Nephron (organoid): ENCODE data around the gene RACGAP1.
A peak's percentile ranks its signal among the peaks of the same experiment; 100 is the strongest.
"Not testable (repeated sequence)": the region's sequence is repeated elsewhere in the genome, so short reads cannot be mapped to it uniquely, and the experiment has no call there.

Source experiments
- H3K27ac Mint-ChIP-seq, 3 experiments: 2 replicates each; pipeline ENCODE4 v1.8.0; 2020; ENCODE audit warnings: mixed read lengths in 3 of 3, mild to moderate bottlenecking in 2 of 3, moderate library complexity in 1 of 3
- H3K27me3 Mint-ChIP-seq: 2 replicates; pipeline ENCODE4 v1.8.0; 2021; ENCODE audit warnings: low read depth, mild to moderate bottlenecking, moderate library complexity, mixed read lengths
- H3K36me3 Mint-ChIP-seq: 2 replicates; pipeline ENCODE4 v1.8.0; 2020; ENCODE audit warnings: low read depth, mixed read lengths
- H3K4me1 Mint-ChIP-seq: 2 replicates; pipeline ENCODE4 v1.8.0; 2020; ENCODE audit warnings: mixed read lengths
- H3K4me3 Mint-ChIP-seq, 3 experiments: 2 replicates each; pipeline ENCODE4 v1.8.0; 2020; ENCODE audit warnings: mild to moderate bottlenecking in 3 of 3, mixed read lengths in 3 of 3, moderate library complexity in 2 of 3
- H3K9me3 Mint-ChIP-seq: 2 replicates; pipeline ENCODE4 v1.8.0; 2020; ENCODE audit warnings: mixed read lengths
- CTCF ChIP-seq, 3 experiments: fragments of 200-600 bp; sonication (generic); IDR thresholded peaks; one replicate each; pipeline ENCODE4 v1.5.0; 2021; ENCODE audit warnings: antibody characterized with exemption in 3 of 3; ENCODE audit not compliant: unreplicated experiment in 3 of 3

RACGAP1 gene

DNA sequence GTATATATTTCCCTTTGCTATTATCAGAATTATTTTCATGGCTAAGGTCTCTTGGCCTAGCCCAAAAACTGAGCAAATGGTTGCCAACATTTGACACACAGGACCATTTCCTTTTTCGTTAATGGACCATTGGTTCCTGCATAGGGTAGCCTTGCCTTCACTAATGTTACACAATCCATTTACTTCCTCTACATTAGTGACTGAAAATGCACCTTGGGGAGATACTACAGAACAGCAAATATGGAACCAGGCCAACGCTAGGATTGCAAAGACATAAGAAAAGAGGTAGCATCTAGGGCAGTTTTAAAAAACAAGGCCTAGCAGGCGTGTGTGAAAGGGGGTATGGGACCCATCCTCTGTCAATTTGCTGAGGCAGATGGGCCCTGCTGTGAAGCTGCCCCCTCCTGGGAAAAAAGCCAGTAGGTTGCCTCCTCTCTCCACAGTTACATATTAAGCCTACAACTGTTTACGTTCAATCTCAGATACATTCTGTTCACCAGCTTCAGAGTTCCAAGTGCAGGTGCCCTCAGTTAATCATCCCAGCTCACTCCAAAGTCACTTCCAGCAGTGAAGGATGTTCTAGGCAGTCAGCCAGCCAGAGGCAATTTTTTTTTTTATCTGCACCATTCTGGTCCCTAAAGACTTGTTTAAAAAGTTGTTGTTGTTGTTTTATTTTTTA lies 37.5 kb downstream of the RACGAP1 start:
- H3K9me3 Mint-ChIP-seq: no peaks in the 10 kb centered on the region
- H3K27me3 Mint-ChIP-seq: no peaks in the 10 kb centered on the region
- H3K4me3 Mint-ChIP-seq: no peak overlapping the region
- peaks cover 45% of the 10 kb centered on the region for H3K4me1 Mint-ChIP-seq
- TF ChIP-seq CTCF (IDR thresholded peaks at IDR 0.05; ENCODE audit: unreplicated experiment in 3 of 3): no peak
- H3K36me3 Mint-ChIP-seq: peaks cover 28% of the 10 kb centered on the region
- peak overlapping the region; percentile 63 to 74 (median 65) for H3K27ac Mint-ChIP-seq

DNA sequence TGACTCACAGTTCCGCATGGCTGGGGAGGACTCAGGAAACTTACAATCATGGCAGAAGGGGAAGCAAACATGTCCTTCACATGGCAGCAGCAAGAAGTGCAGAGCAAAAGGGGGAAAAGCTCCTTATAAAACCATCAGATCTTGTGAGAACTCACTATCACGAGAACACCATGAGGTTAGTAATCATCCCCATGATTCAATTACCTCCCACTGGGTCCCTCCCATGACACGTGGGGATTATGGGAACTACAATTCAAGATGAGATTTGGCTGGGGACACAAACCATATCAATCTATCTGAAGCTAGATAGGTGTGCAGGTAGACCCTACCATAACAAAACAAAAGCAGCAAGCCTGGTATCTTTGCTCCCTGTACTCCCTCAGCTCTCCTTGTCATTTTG lies 38.8 kb downstream of the RACGAP1 start:
- H3K27me3 Mint-ChIP-seq, H3K9me3 Mint-ChIP-seq, H3K4me3 Mint-ChIP-seq: not testable (repeated sequence)
- H3K36me3 Mint-ChIP-seq: peaks cover 17% of the 10 kb centered on the region
- H3K27ac Mint-ChIP-seq: peak overlapping the region; percentile 38 to 89 (median 54)
- H3K4me1 Mint-ChIP-seq: peaks cover 53% of the 10 kb centered on the region

GRCh38 chr12:49985981-49986380 lies 39.3 kb downstream of the RACGAP1 start:
- no peak for TF ChIP-seq CTCF (IDR thresholded peaks at IDR 0.05; ENCODE audit: unreplicated experiment in 3 of 3)
- Mint-ChIP-seq H3K9me3 (no peaks in the 10 kb centered on the region), H3K4me1 (peaks cover 57% of the 10 kb centered on the region), H3K36me3 (peaks cover 17% of the 10 kb centered on the region), H3K4me3 (no peak overlapping the region), H3K27me3 (peaks cover 4% of the 10 kb centered on the region), H3K27ac (peak overlapping the region; percentile 69 to 89 (median 82))

GRCh38 chr12:49984476-49985359 lies 40.6 kb downstream of the RACGAP1 start:
- peaks cover 68% of the 10 kb centered on the region for H3K4me1 Mint-ChIP-seq
- H3K27me3 Mint-ChIP-seq: peaks cover 4% of the 10 kb centered on the region
- no peak for TF ChIP-seq CTCF (IDR thresholded peaks at IDR 0.05; ENCODE audit: unreplicated experiment in 3 of 3)
- no peak overlapping the region for H3K4me3 Mint-ChIP-seq
- peak overlapping the region; percentile 82 to 93 (median 89) for H3K27ac Mint-ChIP-seq
- no peaks in the 10 kb centered on the region for H3K9me3 Mint-ChIP-seq
- H3K36me3 Mint-ChIP-seq: peaks cover 10% of the 10 kb centered on the region

DNA sequence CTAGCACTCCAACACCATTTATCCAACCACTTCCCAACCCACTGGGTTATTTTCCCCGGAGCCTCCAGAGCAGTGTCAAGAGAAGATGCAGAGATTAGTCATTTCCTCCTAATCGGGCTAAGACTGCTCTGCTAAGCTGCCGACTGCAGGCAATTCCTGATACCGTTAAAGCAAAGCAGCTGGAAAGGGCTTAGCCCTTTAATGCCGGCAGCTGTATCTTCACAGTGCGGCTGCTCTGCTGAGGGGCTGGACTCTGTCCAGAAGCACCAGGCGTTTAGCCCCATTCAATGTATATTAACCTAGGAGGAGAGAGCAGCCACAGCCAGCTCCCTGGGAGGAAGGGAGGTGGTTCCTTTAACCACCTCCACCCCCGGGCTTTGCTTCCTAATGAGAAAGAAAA lies 41.4 kb downstream of the RACGAP1 start:
- no peak for TF ChIP-seq CTCF (IDR thresholded peaks at IDR 0.05; ENCODE audit: unreplicated experiment in 3 of 3)
- no peaks in the 10 kb centered on the region for H3K9me3 Mint-ChIP-seq

GRCh38 chr12:49982246-49983087 lies 42.8 kb downstream of the RACGAP1 start:
- Mint-ChIP-seq H3K36me3 (peaks cover 7% of the 10 kb centered on the region), H3K27me3 (peaks cover 4% of the 10 kb centered on the region), H3K4me1 (peaks cover 77% of the 10 kb centered on the region), H3K9me3 (no peaks in the 10 kb centered on the region), H3K27ac (peak overlapping the region; percentile 90 to 91 (median 90)), H3K4me3 (no peak overlapping the region)
- no peak for TF ChIP-seq CTCF (IDR thresholded peaks at IDR 0.05; ENCODE audit: unreplicated experiment in 3 of 3)

More for the DNA sequence above, 41.4 kb downstream of the RACGAP1 start:
- H3K4me3 Mint-ChIP-seq: peak overlapping the region; percentile 3 to 26 (median 4)
- peaks cover 9% of the 10 kb centered on the region for H3K36me3 Mint-ChIP-seq
- H3K4me1 Mint-ChIP-seq: peaks cover 75% of the 10 kb centered on the region
- H3K27me3 Mint-ChIP-seq: peaks cover 4% of the 10 kb centered on the region
- peak overlapping the region; percentile 82 to 93 (median 89) for H3K27ac Mint-ChIP-seq
